HCT116 (cell line): ENCODE results near the gene BTF3L4. TPM values are rescaled to one million over a fixed set of nuclear protein-coding genes. Genes with fewer than 3 reads are reported as not detected.

Experiments used
- ATAC-seq: fragments of 200-7000 bp; cut with Tn5 transposase; 2 replicates; pipeline ENCODE4 v1.9.1; 2020; ENCODE audit warnings: mild to moderate bottlenecking, moderate library complexity
- BruUV-seq: library from RNA; stranded (reverse); fragments of 400-500 nt; replicated peaks from 2 replicates; lab custom pipeline; 2021; lab: Mats Ljungman, UMichigan
- CTCF ChIA-PET: fragments of 300-600 bp; sonication (Branson Sonifier 250); formaldehyde crosslinking; loops from one replicate; lab custom pipeline; 2021; ENCODE audit warnings: antibody characterized with exemption; lab: Charles Lee
- POLR2A ChIA-PET: fragments of 300-600, 350-600 bp; sonication (Branson Sonifier 250); formaldehyde crosslinking; loops from one replicate; lab custom pipeline; 2021; ENCODE audit warnings: antibody characterized with exemption; lab: Charles Lee
- RAD21 ChIA-PET, 2 experiments: fragments of 300-600 bp; sonication (Branson Sonifier 250); formaldehyde crosslinking; loops; one replicate each; lab custom pipeline; 2023; ENCODE audit warnings: low total read pairs in 2 of 2; ENCODE audit not compliant: uncharacterized antibody in 2 of 2, unreplicated experiment in 2 of 2, low non-redundant PET in 1 of 2; lab: Charles Lee
- DNase-seq: peaks from one replicate; pipeline ENCODE4 v3.0.0-alpha.2; 2010; ENCODE audit warnings: low read depth, low spot score
- H2AFZ ChIP-seq: fragments of 200-600 bp; shearing (Covaris generic), sonication (generic); 2 replicates; pipeline ENCODE4 v1.6.1; 2017; ENCODE audit warnings: low read depth, mixed run types, mixed read lengths, antibody characterized with exemption, low read length; ENCODE audit not compliant: poor library complexity, severe bottlenecking
- H3K27ac ChIP-seq: 2 replicates; pipeline ENCODE4 v1.5.1; 2012; ENCODE audit warnings: low read depth, low read length
- H3K27me3 ChIP-seq: fragments of 200-600 bp; sonication (generic); 2 replicates; pipeline ENCODE4 v1.6.1; 2016; ENCODE audit warnings: mixed run types, low read length, mixed read lengths; ENCODE audit not compliant: insufficient read depth
- H3K36me3 ChIP-seq, 2 experiments: fragments of 200-500 bp in 1 of 2; fragments of 200-600 bp in 1 of 2; sonication (Bioruptor generic) in 1 of 2; sonication (generic) in 1 of 2; 2 replicates each; pipeline versions ENCODE4 v1.5.1 to v1.6.1; 2014 to 2016; ENCODE audit warnings: low read length in 2 of 2, inconsistent platforms in 1 of 2, mixed read lengths in 1 of 2, mixed run types in 1 of 2; ENCODE audit not compliant: insufficient read depth in 2 of 2, control insufficient read depth in 1 of 2
- H3K4me1 ChIP-seq, 2 experiments: fragments of 200-600 bp in 1 of 2; sonication (generic) in 1 of 2; 2 replicates each; pipeline versions ENCODE4 v1.5.1 to v1.6.1; 2012 to 2017; ENCODE audit warnings: low read length in 2 of 2, inconsistent platforms in 1 of 2, mild to moderate bottlenecking in 1 of 2, mixed read lengths in 1 of 2, mixed run types in 1 of 2, moderate library complexity in 1 of 2; ENCODE audit not compliant: insufficient read depth in 2 of 2, control insufficient read depth in 1 of 2
- H3K4me2 ChIP-seq: fragments of 200-600 bp; sonication (generic); 2 replicates; pipeline ENCODE4 v1.6.1; 2017; ENCODE audit warnings: mixed run types, low read length, mixed read lengths
- H3K4me3 ChIP-seq, 2 experiments: fragments of 200-600 bp in 1 of 2; sonication (generic) in 1 of 2; replicated peaks in 1 of 2; 2 replicates each; pipeline ENCODE4 v1.5.1; 2011 to 2016; ENCODE audit warnings: low read length in 2 of 2, control low read depth in 1 of 2, low read depth in 1 of 2, mild to moderate bottlenecking in 1 of 2, mixed read lengths in 1 of 2, mixed run types in 1 of 2
- H3K79me2 ChIP-seq: fragments of 200-600 bp; sonication (generic); 2 replicates; pipeline ENCODE4 v1.6.1; 2017; ENCODE audit warnings: mild to moderate bottlenecking, mixed run types, low read length, moderate library complexity, mixed read lengths; ENCODE audit not compliant: insufficient read depth
- H3K9ac ChIP-seq: fragments of 200-600 bp; sonication (generic); 2 replicates; pipeline ENCODE4 v1.6.1; 2016; ENCODE audit warnings: low read length, mixed read lengths
- H3K9me2 ChIP-seq: fragments of 200-600 bp; sonication (generic), shearing (Covaris generic); 2 replicates; pipeline ENCODE4 v1.6.1; 2017; ENCODE audit warnings: mixed run types, mild to moderate bottlenecking, moderate library complexity; ENCODE audit not compliant: insufficient read depth
- H3K9me3 ChIP-seq, 2 experiments: fragments of 200-500 bp in 1 of 2; fragments of 200-600 bp in 1 of 2; sonication (Bioruptor generic) in 1 of 2; sonication (generic) in 1 of 2; 2 replicates each; pipeline ENCODE4 v1.6.1; 2014 to 2017; ENCODE audit warnings: low read length in 2 of 2, mixed read lengths in 2 of 2, inconsistent platforms in 1 of 2, low read depth in 1 of 2, mild to moderate bottlenecking in 1 of 2, mixed run types in 1 of 2, moderate library complexity in 1 of 2; ENCODE audit not compliant: control insufficient read depth in 1 of 2, insufficient read depth in 1 of 2
- H4K20me1 ChIP-seq: fragments of 200-600 bp; sonication (generic), shearing (Covaris generic); 2 replicates; pipeline ENCODE4 v1.6.1; 2017; ENCODE audit warnings: mixed run types, mild to moderate bottlenecking, moderate library complexity; ENCODE audit not compliant: insufficient read depth
- CBX3 ChIP-seq: IDR thresholded peaks from 2 replicates; pipeline ENCODE4 v1.6.1; 2012; ENCODE audit warnings: low read depth
- CEBPB ChIP-seq: IDR thresholded peaks from 2 replicates; pipeline ENCODE4 v1.6.1; 2012; ENCODE audit warnings: low read depth
- ELF1 ChIP-seq: IDR thresholded peaks from 2 replicates; pipeline ENCODE4 v1.6.1; 2012; ENCODE audit warnings: low read depth, borderline replicate concordance
- EZH2phosphoT487 ChIP-seq: fragments of 200-600 bp; IDR thresholded peaks from 2 replicates; pipeline ENCODE4 v1.6.1; 2018; ENCODE audit warnings: antibody characterized with exemption, borderline replicate concordance
- JUND ChIP-seq: IDR thresholded peaks from 2 replicates; pipeline ENCODE4 v1.6.1; 2012
- MAX ChIP-seq: IDR thresholded peaks from 2 replicates; pipeline ENCODE4 v1.6.1; 2012
- SIN3A ChIP-seq: IDR thresholded peaks from 2 replicates; pipeline ENCODE4 v1.6.1; 2012; ENCODE audit warnings: low read depth
- SP1 ChIP-seq: IDR thresholded peaks from 2 replicates; pipeline ENCODE4 v1.6.1; 2012; ENCODE audit warnings: low read depth
- SRF ChIP-seq: IDR thresholded peaks from 2 replicates; pipeline ENCODE4 v1.6.1; 2012; ENCODE audit warnings: low read depth
- TCF7L2 ChIP-seq: IDR thresholded peaks from 2 replicates; pipeline ENCODE4 v1.7.0; 2011; ENCODE audit warnings: borderline replicate concordance, inconsistent platforms; ENCODE audit not compliant: insufficient read depth, insufficient read length; ENCODE audit errors: extremely low read depth
- ZFX ChIP-seq: fragments of 450-650 bp; IDR thresholded peaks from 2 replicates; pipeline ENCODE4 v1.6.1; 2017
- intact Hi-C: fragments of 100-400 bp; cut with micrococcal nuclease; formaldehyde crosslinking; loops from 2 replicates; pipeline ENCODE4 v1.10.0; 2022
- total RNA-seq: library from RNA; stranded (reverse); gene quantifications from one replicate; pipeline ENCODE4 v1.2.1, GENCODE V29; 2021; ENCODE audit not compliant: unreplicated experiment
- TF ChIP-seq, protein P1 (sequence below): IDR thresholded peaks from 2 replicates; pipeline ENCODE4 v1.6.1; 2012
- TF ChIP-seq, protein P2 (sequence below), 3 experiments: fragments of 200-600 bp in 1 of 3; sonication (generic) in 1 of 3; IDR thresholded peaks in 2 of 3; conservative IDR thresholded peaks in 1 of 3; 2 replicates each; pipeline ENCODE4 v1.5.1; 2012 to 2017; ENCODE audit warnings: low read depth in 2 of 3, low read length in 2 of 3, antibody characterized with exemption in 1 of 3, borderline replicate concordance in 1 of 3, control low read depth in 1 of 3, mild to moderate bottlenecking in 1 of 3, mixed read lengths in 1 of 3, mixed run types in 1 of 3, moderate library complexity in 1 of 3; ENCODE audit not compliant: insufficient read depth in 1 of 3

Gene BTF3L4
- total RNA-seq, 1 experiment from 2014 or later, result 56.6 TPM

- DNase-seq, result no peak
- Histone ChIP-seq H3K4me3 (no peak overlapping the region), H3K9me3 (no peaks in the 10 kb centered on the region), H4K20me1 (no peaks in the 10 kb centered on the region), H3K4me2 (no peak overlapping the region), H3K9ac (no peak overlapping the region), H3K27ac (no peak overlapping the region), H3K36me3 (peaks cover 18 to 28% of the 10 kb centered on the region in 2 experiments; a peak in 3 of 4 replicates)
- ChIA-PET RAD21 (no interaction called here), POLR2A (no interaction called here), CTCF (no interaction called here)
- no TSS peak for BruUV-seq
- ATAC-seq, result no peak
- TF ChIP-seq ZFX (no peak), SIN3A (no peak), MAX (no peak), ELF1 (no peak), EZH2phosphoT487 (no peak), SP1 (no peak), TCF7L2 (no peak), JUND (no peak), CBX3 (no peak), SRF (no peak), CEBPB (no peak)
- TF ChIP-seq, protein P1, sequence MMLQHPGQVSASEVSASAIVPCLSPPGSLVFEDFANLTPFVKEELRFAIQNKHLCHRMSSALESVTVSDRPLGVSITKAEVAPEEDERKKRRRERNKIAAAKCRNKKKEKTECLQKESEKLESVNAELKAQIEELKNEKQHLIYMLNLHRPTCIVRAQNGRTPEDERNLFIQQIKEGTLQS, result no peak
- TF ChIP-seq, protein P2, sequence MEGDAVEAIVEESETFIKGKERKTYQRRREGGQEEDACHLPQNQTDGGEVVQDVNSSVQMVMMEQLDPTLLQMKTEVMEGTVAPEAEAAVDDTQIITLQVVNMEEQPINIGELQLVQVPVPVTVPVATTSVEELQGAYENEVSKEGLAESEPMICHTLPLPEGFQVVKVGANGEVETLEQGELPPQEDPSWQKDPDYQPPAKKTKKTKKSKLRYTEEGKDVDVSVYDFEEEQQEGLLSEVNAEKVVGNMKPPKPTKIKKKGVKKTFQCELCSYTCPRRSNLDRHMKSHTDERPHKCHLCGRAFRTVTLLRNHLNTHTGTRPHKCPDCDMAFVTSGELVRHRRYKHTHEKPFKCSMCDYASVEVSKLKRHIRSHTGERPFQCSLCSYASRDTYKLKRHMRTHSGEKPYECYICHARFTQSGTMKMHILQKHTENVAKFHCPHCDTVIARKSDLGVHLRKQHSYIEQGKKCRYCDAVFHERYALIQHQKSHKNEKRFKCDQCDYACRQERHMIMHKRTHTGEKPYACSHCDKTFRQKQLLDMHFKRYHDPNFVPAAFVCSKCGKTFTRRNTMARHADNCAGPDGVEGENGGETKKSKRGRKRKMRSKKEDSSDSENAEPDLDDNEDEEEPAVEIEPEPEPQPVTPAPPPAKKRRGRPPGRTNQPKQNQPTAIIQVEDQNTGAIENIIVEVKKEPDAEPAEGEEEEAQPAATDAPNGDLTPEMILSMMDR (IDR thresholded peaks at IDR 0.05 in 2 of 3, conservative IDR thresholded peaks at IDR 0.05 in 1 of 3; ENCODE audit: borderline replicate concordance in 1 of 3, insufficient read depth in 1 of 3, low read depth in 2 of 3, low read length in 2 of 3), result no peak
- TF ChIP-seq, all 23 proteins: peak for 0
- Histone ChIP-seq H3K79me2 (no peaks in the 10 kb centered on the region), H3K27me3 (no peaks in the 10 kb centered on the region), H3K9me2 (no peaks in the 10 kb centered on the region), H2AFZ (no peak overlapping the region), H3K4me1 (no peaks in the 10 kb centered on the region)
- intact Hi-C loops, result no loop called here
These were observed 34.0 kb upstream of the BTF3L4 start for GRCh38 chr1:52022133-52022532.
